Sigmoid colon (tissue), 7 donors: ENCODE measurements around the gene POT1. TPM values are rescaled to one million over a fixed set of nuclear protein-coding genes. Genes with fewer than 3 reads are reported as not detected.

Experiments
- DNase-seq: peaks from one replicate; pipeline ENCODE4 v3.0.0-alpha.2; 2019
- H3K27ac ChIP-seq, 4 donors: fragments of 200-600 bp; sonication (generic); one replicate each; pipeline ENCODE4 v1.5.1; 2016 to 2019; ENCODE audit warnings: mild to moderate bottlenecking in 1 of 4
- H3K27me3 ChIP-seq, 3 donors: fragments of 200-600 bp; sonication (generic); one replicate each; pipeline ENCODE4 v1.5.1; 2019; ENCODE audit warnings: mild to moderate bottlenecking in 1 of 3
- H3K36me3 ChIP-seq, 4 donors: fragments of 200-600 bp; sonication (generic); one replicate each; pipeline ENCODE4 v1.5.1; 2016 to 2019
- H3K4me1 ChIP-seq, 4 donors: fragments of 200-600 bp; sonication (generic); one replicate each; pipeline ENCODE4 v1.5.1; 2017 to 2019
- H3K4me3 ChIP-seq, 4 donors: fragments of 200-600 bp; sonication (generic); one replicate each; pipeline ENCODE4 v1.5.1; 2017 to 2019; ENCODE audit warnings: mild to moderate bottlenecking in 2 of 4, moderate library complexity in 1 of 4
- H3K9me3 ChIP-seq, 4 donors: fragments of 200-600 bp in 3 of 4; sonication (generic) in 3 of 4; one replicate each; pipeline versions ENCODE4 v1.5.1 to v1.6.1; 2013 to 2019
- EP300 ChIP-seq, 4 donors: sonication (generic); formaldehyde crosslinking; IDR thresholded peaks; one replicate each; pipeline ENCODE4 v1.6.1; 2017; ENCODE audit warnings: antibody characterized with exemption in 4 of 4
- POLR2A ChIP-seq, 2 donors: fragments of 450-650 bp; IDR thresholded peaks; one replicate each; pipeline ENCODE4 v1.6.1; 2016; ENCODE audit warnings: antibody characterized with exemption in 2 of 2, mild to moderate bottlenecking in 2 of 2, moderate library complexity in 2 of 2
- POLR2AphosphoS5 ChIP-seq, 4 donors: sonication (generic); formaldehyde crosslinking; IDR thresholded peaks; one replicate each; pipeline ENCODE4 v1.6.1; 2017; ENCODE audit warnings: antibody characterized with exemption in 4 of 4
- WGBS, 2 donors: extraction: QIAGEN DNeasy Blood & Tissue Kit; methylation state at CpG; one replicate each; pipeline ENCODE4 v1.1.7; 2013; 5-methylcytosine and 5-hydroxymethylcytosine counted together
- intact Hi-C: fragments of 100-400 bp; cut with DNase I; formaldehyde crosslinking; loops from one replicate; pipeline ENCODE4 v1.15.1; 2023
- polyA plus RNA-seq, 3 donors: library from polyadenylated mRNA; stranded (reverse); fragments of 200-250 nt; gene quantifications; one replicate each; pipeline ENCODE4 v1.2.3, GENCODE V29; 2013
- total RNA-seq, 4 donors: library from RNA; depleted of rRNA; stranded (reverse); fragments of >200 nt; gene quantifications; one replicate each; pipeline ENCODE4 v1.1.0, GENCODE V29; 2016
- TF ChIP-seq, protein P1 (sequence below), 4 experiments: fragments of 450-650 bp in 3 of 4; fragments of 200-600 bp in 1 of 4; IDR thresholded peaks; one replicate each; pipeline ENCODE4 v1.5.1; 2016 to 2019; ENCODE audit warnings: antibody characterized with exemption in 4 of 4, mild to moderate bottlenecking in 3 of 4, moderate library complexity in 2 of 4
- donor health status: healthy with polysubstance abuse.
- donor health status: Bipolar disorder and iron deficiency.
- donor health status: healthy.

The POT1 gene
- total and polyA plus RNA-seq, 7 donors = 3.6 to 26.2 (median 18.9) TPM

DNA sequence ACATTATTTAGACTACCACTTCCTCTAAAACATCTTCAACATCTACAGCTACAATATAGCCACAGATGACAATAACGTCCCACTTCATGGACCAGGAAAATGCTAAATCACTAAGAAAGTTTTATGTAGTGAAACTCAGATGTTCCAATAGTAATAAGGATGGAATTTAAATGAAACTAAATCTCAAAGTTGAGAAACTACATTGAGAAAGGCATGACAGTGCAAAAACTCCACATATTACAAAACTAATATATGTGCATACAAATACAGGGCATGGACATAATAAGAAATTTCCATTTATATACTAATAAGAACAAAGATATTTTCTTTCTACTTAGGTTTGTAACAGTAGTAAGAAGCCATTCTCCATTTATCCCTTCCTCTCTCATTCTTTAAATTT, 31.1 kb downstream of the POT1 start:
- Histone ChIP-seq H3K27ac (no peak overlapping the region), H3K4me3 (no peak overlapping the region), H3K27me3 (no peaks in the 10 kb centered on the region), H3K36me3 (peaks cover 0 to 11% (median 2%) of the 10 kb centered on the region in 4 donors), H3K9me3 (no peaks in the 10 kb centered on the region), H3K4me1 (no peaks in the 10 kb centered on the region)
- intact Hi-C loops = no loop called here
- WGBS, 2 donors = 79 to 89% methylated on average over 1 of the region's 1 CpG
- TF ChIP-seq, protein P1, sequence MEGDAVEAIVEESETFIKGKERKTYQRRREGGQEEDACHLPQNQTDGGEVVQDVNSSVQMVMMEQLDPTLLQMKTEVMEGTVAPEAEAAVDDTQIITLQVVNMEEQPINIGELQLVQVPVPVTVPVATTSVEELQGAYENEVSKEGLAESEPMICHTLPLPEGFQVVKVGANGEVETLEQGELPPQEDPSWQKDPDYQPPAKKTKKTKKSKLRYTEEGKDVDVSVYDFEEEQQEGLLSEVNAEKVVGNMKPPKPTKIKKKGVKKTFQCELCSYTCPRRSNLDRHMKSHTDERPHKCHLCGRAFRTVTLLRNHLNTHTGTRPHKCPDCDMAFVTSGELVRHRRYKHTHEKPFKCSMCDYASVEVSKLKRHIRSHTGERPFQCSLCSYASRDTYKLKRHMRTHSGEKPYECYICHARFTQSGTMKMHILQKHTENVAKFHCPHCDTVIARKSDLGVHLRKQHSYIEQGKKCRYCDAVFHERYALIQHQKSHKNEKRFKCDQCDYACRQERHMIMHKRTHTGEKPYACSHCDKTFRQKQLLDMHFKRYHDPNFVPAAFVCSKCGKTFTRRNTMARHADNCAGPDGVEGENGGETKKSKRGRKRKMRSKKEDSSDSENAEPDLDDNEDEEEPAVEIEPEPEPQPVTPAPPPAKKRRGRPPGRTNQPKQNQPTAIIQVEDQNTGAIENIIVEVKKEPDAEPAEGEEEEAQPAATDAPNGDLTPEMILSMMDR (IDR thresholded peaks at IDR 0.05) = no peak
- no peak for TF ChIP-seq EP300 (IDR thresholded peaks at IDR 0.05)
- TF ChIP-seq POLR2AphosphoS5 (IDR thresholded peaks at IDR 0.05) = no peak
- TF ChIP-seq POLR2A (IDR thresholded peaks at IDR 0.05) = no peak
- no peak for DNase-seq

DNA sequence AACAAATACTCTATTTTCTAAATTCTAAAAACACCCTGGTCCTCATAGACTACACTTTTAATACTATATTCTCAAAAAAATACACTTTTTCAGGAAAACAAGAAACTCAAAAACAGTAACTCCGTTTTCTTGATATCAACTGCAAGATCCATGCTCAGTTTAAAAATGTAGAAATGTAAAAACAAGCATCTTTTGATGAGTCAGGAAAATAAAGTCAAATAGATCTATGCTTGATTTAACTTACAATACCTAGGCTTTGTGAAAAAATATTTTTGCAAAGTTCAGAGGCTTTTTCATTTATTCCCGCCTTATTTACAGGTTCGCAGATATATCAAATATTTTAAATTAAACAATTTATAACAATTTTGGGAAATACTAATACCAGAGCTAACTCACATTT, 33.6 kb downstream of the POT1 start:
- WGBS, 2 donors = 98% methylated on average over 3 of the region's 3 CpGs
- Histone ChIP-seq H3K4me3 (no peak overlapping the region), H3K27ac (no peak overlapping the region), H3K36me3 (peaks cover 0 to 25% (median 5%) of the 10 kb centered on the region in 4 donors), H3K4me1 (no peaks in the 10 kb centered on the region), H3K27me3 (no peaks in the 10 kb centered on the region), H3K9me3 (no peaks in the 10 kb centered on the region)
- TF ChIP-seq, protein P1 (IDR thresholded peaks at IDR 0.05) = no peak
- TF ChIP-seq POLR2A (IDR thresholded peaks at IDR 0.05) = no peak
- no peak for TF ChIP-seq EP300 (IDR thresholded peaks at IDR 0.05)
- TF ChIP-seq POLR2AphosphoS5 (IDR thresholded peaks at IDR 0.05) = no peak
- no peak for DNase-seq
- intact Hi-C loops = no loop called here

DNA sequence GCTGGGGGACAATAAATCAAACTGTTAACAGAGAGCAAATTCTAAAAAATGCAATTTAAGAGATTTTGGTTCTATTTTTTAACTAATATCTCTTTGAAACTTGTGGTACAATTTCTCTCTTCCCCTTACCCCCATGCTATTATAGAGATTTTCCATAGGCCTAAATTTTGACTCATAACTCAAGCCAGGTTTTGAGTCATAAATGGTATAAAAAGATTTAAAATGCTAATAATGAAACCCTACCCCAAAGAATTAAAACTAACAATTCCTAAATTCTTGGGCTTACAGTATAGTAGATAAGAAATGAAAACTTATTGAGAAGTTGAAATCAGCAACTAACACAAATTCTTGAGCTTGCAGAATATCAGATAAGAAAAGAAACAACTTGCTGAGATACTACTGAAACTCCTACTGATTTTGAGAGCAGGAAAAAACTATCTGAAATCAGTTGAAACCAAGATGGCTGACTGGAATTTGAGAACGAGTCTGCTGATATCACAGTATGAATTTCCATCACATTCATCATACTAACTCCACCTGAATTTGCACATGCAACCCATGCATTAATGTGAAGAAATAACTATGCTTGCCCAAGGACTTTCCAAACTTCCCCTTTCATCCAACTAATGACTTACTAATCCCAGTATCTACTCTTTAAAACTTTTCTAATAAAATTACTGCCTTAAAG, 36.3 kb downstream of the POT1 start:
- 78 to 94% methylated on average over 1 of the region's 1 CpG for WGBS, 2 donors
- Histone ChIP-seq H3K27ac (no peak overlapping the region), H3K4me3 (no peak overlapping the region), H3K4me1 (no peaks in the 10 kb centered on the region), H3K9me3 (no peaks in the 10 kb centered on the region), H3K27me3 (no peaks in the 10 kb centered on the region), H3K36me3 (peaks cover 0 to 51% (median 4%) of the 10 kb centered on the region in 4 donors)
- TF ChIP-seq, protein P1 (IDR thresholded peaks at IDR 0.05) = no peak
- no peak for TF ChIP-seq POLR2A (IDR thresholded peaks at IDR 0.05)
- TF ChIP-seq EP300 (IDR thresholded peaks at IDR 0.05) = no peak
- TF ChIP-seq POLR2AphosphoS5 (IDR thresholded peaks at IDR 0.05) = no peak
- intact Hi-C loops = no loop called here
- no peak for DNase-seq

DNA sequence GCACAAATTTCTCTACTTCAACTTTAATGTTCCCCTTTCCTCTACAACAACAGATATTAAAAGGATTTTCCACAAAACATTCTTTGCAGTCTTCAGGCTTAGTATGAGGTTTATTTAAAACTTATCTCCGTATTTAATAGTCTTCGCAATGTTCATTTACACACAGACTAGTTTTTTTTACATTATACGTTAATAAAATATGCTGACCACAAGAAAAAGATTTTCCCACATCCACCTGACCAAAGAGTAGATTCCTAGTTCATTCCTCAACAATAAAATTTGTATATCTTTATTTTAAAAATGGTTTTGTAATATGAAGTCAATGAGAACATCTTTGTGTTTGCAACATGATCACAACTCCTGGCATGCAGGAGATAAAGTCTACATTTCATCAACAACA, 42.4 kb downstream of the POT1 start:
- no peak overlapping the region for H3K4me3 ChIP-seq
- peaks cover 0 to 39% (median 4%) of the 10 kb centered on the region in 4 donors for H3K36me3 ChIP-seq
- no peak for TF ChIP-seq POLR2A (IDR thresholded peaks at IDR 0.05)
- TF ChIP-seq, protein P1 (IDR thresholded peaks at IDR 0.05) = no peak
- no peak for DNase-seq
- no peaks in the 10 kb centered on the region for H3K4me1 ChIP-seq
- intact Hi-C loops = no loop called here
- no peaks in the 10 kb centered on the region for H3K27me3 ChIP-seq
- H3K27ac ChIP-seq = no peak overlapping the region
- WGBS, 2 donors = 94% methylated on average over 3 of the region's 3 CpGs
- H3K9me3 ChIP-seq = no peaks in the 10 kb centered on the region

DNA sequence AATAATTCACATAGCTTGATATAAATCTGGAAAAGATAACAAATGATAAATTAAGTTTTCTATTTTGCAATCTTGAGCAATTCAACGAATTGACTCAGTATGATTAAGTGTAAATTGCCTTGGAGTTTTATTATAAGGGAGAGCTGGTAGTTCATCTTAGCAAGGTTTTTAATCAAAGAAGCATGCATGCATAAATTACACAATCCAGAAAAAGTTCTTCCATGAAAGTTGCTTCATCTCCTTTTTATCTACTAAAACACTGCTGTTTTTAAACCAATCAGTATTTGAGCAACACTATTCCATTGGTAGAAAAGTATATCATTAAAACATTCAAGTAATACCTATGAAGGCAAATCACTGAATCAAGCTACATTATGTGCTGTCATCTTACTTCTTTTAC, 47.6 kb downstream of the POT1 start:
- DNase-seq = no peak
- Histone ChIP-seq H3K4me3 (no peak overlapping the region), H3K36me3 (no peaks in the 10 kb centered on the region), H3K9me3 (no peaks in the 10 kb centered on the region), H3K4me1 (no peaks in the 10 kb centered on the region), H3K27ac (no peak overlapping the region), H3K27me3 (no peaks in the 10 kb centered on the region)
- intact Hi-C loops = no loop called here
- WGBS, 2 donors = 65 to 82% methylated on average over 1 of the region's 1 CpG
- no peak for TF ChIP-seq POLR2AphosphoS5 (IDR thresholded peaks at IDR 0.05)
- no peak for TF ChIP-seq POLR2A (IDR thresholded peaks at IDR 0.05)
- no peak for TF ChIP-seq EP300 (IDR thresholded peaks at IDR 0.05)
- TF ChIP-seq, protein P1 (IDR thresholded peaks at IDR 0.05) = no peak
